OCI-LY1 (cell line): ENCODE data around the gene NINJ2.

Experiments used
- CTCF ChIP-seq: fragments of 200-600 bp; sonication (generic), shearing (Covaris generic); IDR thresholded peaks from 2 replicates; pipeline ENCODE4 v1.5.1; 2017; ENCODE audit warnings: mild to moderate bottlenecking, antibody characterized with exemption, low read length, moderate library complexity, mixed read lengths
- EZH2 ChIP-seq: fragments of 200-600 bp; sonication (generic), shearing (Covaris generic); IDR thresholded peaks from 2 replicates; pipeline ENCODE4 v1.8.0; 2017; ENCODE audit warnings: borderline replicate concordance, mixed run types, mild to moderate bottlenecking, antibody characterized with exemption, low read length, moderate library complexity, mixed read lengths

GRCh38 chr12:544142-544541 lies 119.1 kb downstream of the NINJ2 start:
- TF ChIP-seq CTCF (no peak), EZH2 (no peak)
